Smooth muscle cell (in vitro differentiated cells): Measurements from ENCODE around the gene KIAA1328. TPM values are rescaled to one million over a fixed set of nuclear protein-coding genes. Genes with fewer than 3 reads are reported as not detected.

Source experiments
- DNase-seq: peaks from one replicate; lab custom pipeline; 2025; ENCODE audit not compliant: unreplicated experiment; lab: John Stamatoyannopoulos, UW
- H2AFZ ChIP-seq: fragments of 200-600 bp; sonication (generic); 2 replicates; pipeline ENCODE4 v1.6.0; 2016; ENCODE audit warnings: antibody characterized with exemption, low read depth, mild to moderate bottlenecking
- H3F3A ChIP-seq: fragments of 200-600 bp; sonication (generic); 2 replicates; pipeline ENCODE4 v1.6.0; 2017; ENCODE audit warnings: antibody characterized with exemption, low read depth
- H3K27ac ChIP-seq: fragments of 200-600 bp; sonication (generic); 2 replicates; pipeline ENCODE4 v1.5.1; 2016; ENCODE audit warnings: low read depth, mild to moderate bottlenecking
- H3K27me3 ChIP-seq: fragments of 200-600 bp; sonication (generic); 2 replicates; pipeline ENCODE4 v1.6.1; 2016; ENCODE audit warnings: low read depth, mild to moderate bottlenecking
- H3K36me3 ChIP-seq: fragments of 200-600 bp; sonication (generic); 2 replicates; pipeline ENCODE4 v1.5.1; 2016; ENCODE audit warnings: low read depth
- H3K4me1 ChIP-seq: fragments of 200-600 bp; sonication (generic); 2 replicates; pipeline ENCODE4 v1.5.1; 2016; ENCODE audit warnings: low read depth
- H3K4me2 ChIP-seq: fragments of 200-600 bp; sonication (generic); 2 replicates; pipeline ENCODE4 v1.6.0; 2016; ENCODE audit warnings: mild to moderate bottlenecking
- H3K4me3 ChIP-seq: fragments of 200-600 bp; sonication (generic); 2 replicates; pipeline ENCODE4 v1.5.1; 2016; ENCODE audit warnings: mild to moderate bottlenecking
- H3K79me2 ChIP-seq: fragments of 200-600 bp; sonication (generic); 2 replicates; pipeline ENCODE4 v1.6.0; 2016; ENCODE audit warnings: low read depth, mild to moderate bottlenecking
- H3K9ac ChIP-seq: fragments of 200-600 bp; sonication (generic); 2 replicates; pipeline ENCODE4 v1.6.0; 2016; ENCODE audit warnings: low read depth
- H3K9me3 ChIP-seq: fragments of 200-600 bp; sonication (generic); replicated peaks from 2 replicates; pipeline ENCODE4 v1.5.1; 2016; ENCODE audit warnings: low read depth
- H4K20me1 ChIP-seq: fragments of 200-600 bp; sonication (generic); 2 replicates; pipeline ENCODE4 v1.6.0; 2016; ENCODE audit warnings: low read depth
- CTCF ChIP-seq: fragments of 200-600 bp; sonication (generic); IDR thresholded peaks from 2 replicates; pipeline ENCODE4 v1.5.1; 2017; ENCODE audit warnings: borderline replicate concordance, mild to moderate bottlenecking, antibody characterized with exemption; ENCODE audit not compliant: insufficient read depth, poor library complexity, severe bottlenecking
- WGBS: methylation state at CpG from one replicate; pipeline ENCODE4 v1.1.7; 2016; ENCODE audit warnings: low lambda C conversion rate; 5-methylcytosine and 5-hydroxymethylcytosine counted together
- polyA plus RNA-seq: library from polyadenylated mRNA; unstranded; fragments of >200 nt; fragmentation: Nextera tagmentation; extraction: Ambion mirVana; gene quantifications from 2 replicates; pipeline ENCODE4 v1.2.1, GENCODE V29; 2016
- total RNA-seq: library from RNA; depleted of rRNA; stranded (reverse); fragments of >200 nt; gene quantifications from 2 replicates; pipeline ENCODE4 v1.2.3, GENCODE V29; 2014

The KIAA1328 gene
- total and polyA plus RNA-seq, 2 experiments from 2014 or later, result 2.2 to 11.7 TPM

GRCh38 chr18:36805105-36805504 lies 23.8 kb upstream of the KIAA1328 start:
- Histone ChIP-seq H3K27ac (no peak overlapping the region), H3K36me3 (peaks cover 16% of the 10 kb centered on the region), H3K9me3 (peaks cover 10% of the 10 kb centered on the region), H3K27me3 (no peaks in the 10 kb centered on the region), H3F3A (no peaks in the 10 kb centered on the region), H3K9ac (no peak overlapping the region), H3K79me2 (no peaks in the 10 kb centered on the region), H3K4me1 (no peaks in the 10 kb centered on the region), H4K20me1 (peaks cover 13% of the 10 kb centered on the region), H3K4me3 (no peak overlapping the region), H2AFZ (no peak overlapping the region), H3K4me2 (no peak overlapping the region)
- DNase-seq, result no peak
- TF ChIP-seq CTCF, result no peak
- 100% methylated on average over 2 of the region's 2 CpGs for WGBS

DNA sequence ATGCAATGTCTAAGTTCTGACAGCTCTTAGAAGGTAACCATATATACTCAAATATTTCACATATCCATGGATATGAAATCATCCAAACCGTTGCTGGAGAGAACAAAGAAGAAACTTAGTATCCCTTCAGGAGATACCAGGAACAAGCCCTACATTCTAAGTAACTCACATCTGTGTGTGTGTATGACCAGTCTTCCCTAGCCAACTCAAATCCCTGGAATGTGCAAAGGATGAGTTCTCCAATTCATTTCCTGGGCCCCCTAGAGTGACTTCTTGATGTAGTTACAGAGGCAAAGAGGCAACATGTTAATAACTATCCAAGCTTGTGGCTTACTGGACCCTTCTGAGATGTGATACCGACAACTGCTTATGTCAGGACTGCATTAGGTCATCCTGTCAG lies 20.2 kb upstream of the KIAA1328 start:
- H3K9ac ChIP-seq, result no peak overlapping the region
- no peaks in the 10 kb centered on the region for H3K9me3 ChIP-seq
- H2AFZ ChIP-seq, result no peak overlapping the region
- WGBS, result 96% methylated on average over 2 of the region's 2 CpGs
- no peaks in the 10 kb centered on the region for H3K36me3 ChIP-seq
- no peaks in the 10 kb centered on the region for H3K4me1 ChIP-seq
- DNase-seq, result no peak
- H3K27me3 ChIP-seq, result no peaks in the 10 kb centered on the region
- H4K20me1 ChIP-seq, result peaks cover 26% of the 10 kb centered on the region
- no peak overlapping the region for H3K4me2 ChIP-seq
- TF ChIP-seq CTCF, result no peak
- no peak overlapping the region for H3K27ac ChIP-seq
- no peaks in the 10 kb centered on the region for H3K79me2 ChIP-seq
- no peak overlapping the region for H3K4me3 ChIP-seq
- no peaks in the 10 kb centered on the region for H3F3A ChIP-seq

DNA sequence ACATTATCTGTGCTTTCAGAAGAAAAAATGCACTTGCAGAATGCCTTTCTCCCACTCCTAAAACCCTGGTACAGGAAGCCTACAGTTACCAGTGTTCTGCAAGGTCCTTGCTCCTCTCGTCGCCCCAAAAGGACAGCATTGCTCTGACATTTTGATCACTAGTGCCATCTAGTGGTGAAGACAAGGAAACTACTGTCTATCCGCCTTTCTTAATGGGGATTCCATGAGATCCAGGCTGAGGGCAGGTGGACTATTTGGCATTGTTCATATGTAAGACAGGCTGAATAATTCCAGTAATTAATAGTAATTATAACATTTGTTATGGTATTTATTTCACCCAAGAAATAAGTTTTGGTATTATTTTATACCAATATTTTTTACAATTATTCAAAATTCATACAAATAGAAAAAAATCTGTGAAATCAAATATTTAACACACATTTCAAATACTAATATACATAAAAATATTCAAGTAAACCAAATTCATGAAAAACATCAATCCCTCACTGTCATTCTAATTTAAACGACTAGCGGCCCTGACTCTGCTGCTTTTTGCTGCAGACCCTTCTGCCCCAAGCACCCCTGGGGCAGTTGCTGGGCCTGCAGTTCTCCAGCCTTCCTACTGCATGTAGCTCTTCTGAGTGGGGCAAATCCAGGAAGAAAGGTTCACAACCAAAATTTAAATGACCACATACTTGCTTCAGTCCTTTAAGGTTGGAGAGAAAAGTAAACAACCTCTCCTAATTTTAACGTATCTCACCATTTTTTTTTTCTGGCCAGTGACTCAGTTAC lies 19.1 kb upstream of the KIAA1328 start:
- Histone ChIP-seq H3K4me3 (no peak overlapping the region), H3F3A (no peaks in the 10 kb centered on the region), H3K36me3 (no peaks in the 10 kb centered on the region), H3K4me1 (no peaks in the 10 kb centered on the region), H3K9ac (no peak overlapping the region), H3K27me3 (no peaks in the 10 kb centered on the region), H3K4me2 (no peak overlapping the region), H3K27ac (no peak overlapping the region), H4K20me1 (peaks cover 26% of the 10 kb centered on the region), H3K79me2 (no peaks in the 10 kb centered on the region), H2AFZ (no peak overlapping the region), H3K9me3 (no peaks in the 10 kb centered on the region)
- 43% methylated on average over 6 of the region's 6 CpGs for WGBS
- TF ChIP-seq CTCF, result peak; percentile 71
- no peak for DNase-seq

- Histone ChIP-seq H3K4me1 (no peaks in the 10 kb centered on the region), H3K79me2 (no peaks in the 10 kb centered on the region), H3K27ac (no peak overlapping the region), H3K36me3 (no peaks in the 10 kb centered on the region), H3K27me3 (no peaks in the 10 kb centered on the region), H3K9ac (no peak overlapping the region), H3F3A (no peaks in the 10 kb centered on the region), H2AFZ (no peak overlapping the region), H4K20me1 (peaks cover 26% of the 10 kb centered on the region), H3K4me2 (no peak overlapping the region), H3K4me3 (no peak overlapping the region), H3K9me3 (no peaks in the 10 kb centered on the region)
- TF ChIP-seq CTCF, result no peak
- 72% methylated on average over 3 of the region's 3 CpGs for WGBS
- DNase-seq, result no peak
These were observed 17.5 kb upstream of the KIAA1328 start for GRCh38 chr18:36811430-36811829.
